ENCODE results near the gene RYR1.

RYR1 gene

GRCh38 chr19:38399081-38399480 is 34.4 kb upstream of the RYR1 start:
- Histone ChIP-seq H4K20me1 (ENCODE audit: low read depth, low read length) (no peaks in the 10 kb centered on the region), H3K9me2 (replicated peaks; ENCODE audit: insufficient read depth, low read length) (no peaks in the 10 kb centered on the region), H3F3A (ENCODE audit: insufficient read depth) (no peaks in the 10 kb centered on the region), H3K79me2 (ENCODE audit: insufficient read depth, low read length) (no peaks in the 10 kb centered on the region), H3K27me3 (ENCODE audit: low read length) (no peaks in the 10 kb centered on the region), H3K4me3 (ENCODE audit: insufficient read depth, low read length, poor library complexity, severe bottlenecking) (no peak overlapping the region), H3K36me3 (ENCODE audit: low read length) (no peaks in the 10 kb centered on the region), H3K9me3 (ENCODE audit: insufficient read depth, low read length) (no peaks in the 10 kb centered on the region), H3K27ac (ENCODE audit: low read depth, low read length) (no peak overlapping the region), H2AFZ (ENCODE audit: low read depth, low read length, severe bottlenecking) (no peak overlapping the region), H3K9ac (ENCODE audit: low read length) (no peak overlapping the region), H3K4me2 (ENCODE audit: low read depth, low read length, poor library complexity, severe bottlenecking) (no peak overlapping the region)
- TF ChIP-seq CTCF (IDR thresholded peaks at IDR 0.05; ENCODE audit: insufficient read depth, low read length, poor library complexity, severe bottlenecking) (no peak), EZH2phosphoT487 (conservative IDR thresholded peaks at IDR 0.05; ENCODE audit: low read length) (no peak)

GRCh38 chr19:38399537-38399936 is 34.0 kb upstream of the RYR1 start:
- Histone ChIP-seq H3K9ac (ENCODE audit: low read length) (no peak overlapping the region), H3K79me2 (ENCODE audit: insufficient read depth, low read length) (no peaks in the 10 kb centered on the region), H3K36me3 (ENCODE audit: low read length) (no peaks in the 10 kb centered on the region), H3K9me2 (replicated peaks; ENCODE audit: insufficient read depth, low read length) (no peaks in the 10 kb centered on the region), H4K20me1 (ENCODE audit: low read depth, low read length) (no peaks in the 10 kb centered on the region), H3K27ac (ENCODE audit: low read depth, low read length) (no peak overlapping the region), H2AFZ (ENCODE audit: low read depth, low read length, severe bottlenecking) (no peak overlapping the region), H3K4me3 (ENCODE audit: insufficient read depth, low read length, poor library complexity, severe bottlenecking) (no peak overlapping the region), H3K4me2 (ENCODE audit: low read depth, low read length, poor library complexity, severe bottlenecking) (no peak overlapping the region), H3K27me3 (ENCODE audit: low read length) (no peaks in the 10 kb centered on the region), H3K9me3 (ENCODE audit: insufficient read depth, low read length) (no peaks in the 10 kb centered on the region), H3F3A (ENCODE audit: insufficient read depth) (no peaks in the 10 kb centered on the region)
- no peak for TF ChIP-seq EZH2phosphoT487 (conservative IDR thresholded peaks at IDR 0.05; ENCODE audit: low read length)
- no peak for TF ChIP-seq CTCF (IDR thresholded peaks at IDR 0.05; ENCODE audit: insufficient read depth, low read length, poor library complexity, severe bottlenecking)

GRCh38 chr19:38400361-38400760 is 33.1 kb upstream of the RYR1 start:
- Histone ChIP-seq H3K9me3 (ENCODE audit: insufficient read depth, low read length) (no peaks in the 10 kb centered on the region), H3K27ac (ENCODE audit: low read depth, low read length) (no peak overlapping the region), H3F3A (ENCODE audit: insufficient read depth) (no peaks in the 10 kb centered on the region), H3K4me2 (ENCODE audit: low read depth, low read length, poor library complexity, severe bottlenecking) (no peak overlapping the region), H2AFZ (ENCODE audit: low read depth, low read length, severe bottlenecking) (no peak overlapping the region), H3K27me3 (ENCODE audit: low read length) (no peaks in the 10 kb centered on the region), H3K79me2 (ENCODE audit: insufficient read depth, low read length) (no peaks in the 10 kb centered on the region), H3K9ac (ENCODE audit: low read length) (no peak overlapping the region), H3K9me2 (replicated peaks; ENCODE audit: insufficient read depth, low read length) (no peaks in the 10 kb centered on the region), H3K4me3 (ENCODE audit: insufficient read depth, low read length, poor library complexity, severe bottlenecking) (no peak overlapping the region), H3K36me3 (ENCODE audit: low read length) (no peaks in the 10 kb centered on the region), H4K20me1 (ENCODE audit: low read depth, low read length) (no peaks in the 10 kb centered on the region)
- TF ChIP-seq EZH2phosphoT487 (conservative IDR thresholded peaks at IDR 0.05; ENCODE audit: low read length) = no peak
- TF ChIP-seq CTCF (IDR thresholded peaks at IDR 0.05; ENCODE audit: insufficient read depth, low read length, poor library complexity, severe bottlenecking) = no peak

Data from SU-DHL-6 (cell line).